NCI-H187 treated with DMSO at 0.1 percent for 48 hours (cell line): Measurements from ENCODE around the gene ESR2.
"Not testable (repeated sequence)": the region's sequence is repeated elsewhere in the genome, so short reads cannot be mapped to it uniquely, and the experiment has no call there.

ENCODE experiments used
- DNase-seq: peaks from one replicate; lab custom pipeline; 2025; lab: John Stamatoyannopoulos, UW

ESR2 gene

GRCh38 chr14:64196814-64197411 is 97.3 kb downstream of the ESR2 start:
- peak; percentile 63 for DNase-seq

GRCh38 chr14:64196056-64196455 is 98.1 kb downstream of the ESR2 start:
- no peak for DNase-seq

GRCh38 chr14:64195199-64195598 is 99.0 kb downstream of the ESR2 start:
- DNase-seq, result no peak

- no peak for DNase-seq
Observed at GRCh38 chr14:64194404-64194803, 99.8 kb downstream of the ESR2 start.

GRCh38 chr14:64193821-64194220 is 100.3 kb downstream of the ESR2 start:
- DNase-seq, result no peak

GRCh38 chr14:64191756-64192155 is 102.4 kb downstream of the ESR2 start:
- no peak for DNase-seq

- DNase-seq, result no peak
Observed at GRCh38 chr14:64190974-64191502, 103.1 kb downstream of the ESR2 start.

GRCh38 chr14:64187331-64187730 is 106.8 kb downstream of the ESR2 start:
- no peak for DNase-seq

GRCh38 chr14:64186231-64187129 is 107.7 kb downstream of the ESR2 start:
- no peak for DNase-seq

- no peak for DNase-seq
Observed at GRCh38 chr14:64185184-64185583, 109.0 kb downstream of the ESR2 start.

GRCh38 chr14:64184103-64184729 is 110.0 kb downstream of the ESR2 start:
- DNase-seq, result no peak

- DNase-seq, result not testable (repeated sequence)
Observed at GRCh38 chr14:64182908-64183307, 111.3 kb downstream of the ESR2 start.

GRCh38 chr14:64178814-64179213 is 115.4 kb downstream of the ESR2 start:
- DNase-seq, result no peak

- DNase-seq, result no peak
Observed at GRCh38 chr14:64176330-64176729, 117.8 kb downstream of the ESR2 start.

- DNase-seq, result no peak
Observed at GRCh38 chr14:64174922-64175782, 119.0 kb downstream of the ESR2 start.

- no peak for DNase-seq
Observed at GRCh38 chr14:64170181-64170580, 124.0 kb downstream of the ESR2 start.

- DNase-seq, result no peak
Observed at GRCh38 chr14:64159588-64159987, 134.6 kb downstream of the ESR2 start.

- DNase-seq, result no peak
Observed at GRCh38 chr14:64158608-64159007, 135.6 kb downstream of the ESR2 start.

- DNase-seq, result no peak
Observed at GRCh38 chr14:64149921-64150320, 144.2 kb downstream of the ESR2 start.

- DNase-seq, result no peak
Observed at GRCh38 chr14:64147126-64147790, 146.9 kb downstream of the ESR2 start.

GRCh38 chr14:64137657-64138290 is 156.4 kb downstream of the ESR2 start:
- no peak for DNase-seq
